Trophoblast cell (in vitro differentiated cells and primary cell): Measurements from ENCODE around the gene CXADR. TPM values are rescaled to one million over a fixed set of nuclear protein-coding genes. Genes with fewer than 3 reads are reported as not detected.
A peak's percentile ranks its signal among the peaks of the same experiment; 100 is the strongest.

ENCODE experiments used
- DNase-seq, 2 donors: peaks; one replicate each; pipeline ENCODE4 v3.0.0-alpha.2; 2016
- H2AFZ ChIP-seq: 2 replicates; pipeline ENCODE4 v1.6.1; 2013; ENCODE audit warnings: low read length, moderate library complexity, mild to moderate bottlenecking; ENCODE audit not compliant: insufficient read depth, poor library complexity
- H2AK5ac ChIP-seq: 2 replicates; pipeline ENCODE4 v1.6.1; 2013; ENCODE audit warnings: mild to moderate bottlenecking, low read length
- H2BK120ac ChIP-seq: 2 replicates; pipeline ENCODE4 v1.6.1; 2013; ENCODE audit warnings: low read length, mild to moderate bottlenecking, moderate library complexity; ENCODE audit not compliant: insufficient read depth, poor library complexity
- H2BK12ac ChIP-seq: 2 replicates; pipeline ENCODE4 v1.6.1; 2013; ENCODE audit warnings: mild to moderate bottlenecking, low read length, moderate library complexity
- H2BK5ac ChIP-seq: 2 replicates; pipeline ENCODE4 v1.6.1; 2013; ENCODE audit warnings: low read length, low read depth, moderate library complexity, mild to moderate bottlenecking; ENCODE audit not compliant: poor library complexity
- H3K14ac ChIP-seq: 2 replicates; pipeline ENCODE4 v1.6.1; 2013; ENCODE audit warnings: mild to moderate bottlenecking, low read length
- H3K18ac ChIP-seq: 2 replicates; pipeline ENCODE4 v1.6.1; 2013; ENCODE audit warnings: mild to moderate bottlenecking, low read length
- H3K23ac ChIP-seq: 2 replicates; pipeline ENCODE4 v1.6.1; 2013; ENCODE audit warnings: low read length
- H3K27ac ChIP-seq: 2 replicates; pipeline ENCODE4 v1.5.1; 2013; ENCODE audit warnings: low read depth, mild to moderate bottlenecking, inconsistent platforms, low read length, moderate library complexity
- H3K27me3 ChIP-seq: 2 replicates; pipeline ENCODE4 v1.6.1; 2013; ENCODE audit warnings: inconsistent platforms, mild to moderate bottlenecking, low read length, moderate library complexity; ENCODE audit not compliant: insufficient read depth
- H3K36me3 ChIP-seq, 2 experiments: 1 replicate in 1 of 2; 2 replicates in 1 of 2; pipeline ENCODE4 v1.6.1; 2013; ENCODE audit warnings: low read length in 2 of 2, mild to moderate bottlenecking in 2 of 2, moderate library complexity in 1 of 2; ENCODE audit not compliant: insufficient read depth in 2 of 2, control insufficient read depth in 1 of 2
- H3K4ac ChIP-seq: 2 replicates; pipeline ENCODE4 v1.6.1; 2013; ENCODE audit warnings: low read depth, mild to moderate bottlenecking, low read length, moderate library complexity
- H3K4me1 ChIP-seq, 2 experiments: 1 replicate in 1 of 2; 2 replicates in 1 of 2; pipeline ENCODE4 v1.6.1; 2013; ENCODE audit warnings: low read length in 2 of 2, mild to moderate bottlenecking in 2 of 2, moderate library complexity in 1 of 2; ENCODE audit not compliant: insufficient read depth in 2 of 2, control insufficient read depth in 1 of 2
- H3K4me2 ChIP-seq: 2 replicates; pipeline ENCODE4 v1.6.1; 2013; ENCODE audit warnings: inconsistent platforms, mild to moderate bottlenecking, low read length, moderate library complexity
- H3K4me3 ChIP-seq: 2 replicates; pipeline ENCODE4 v1.5.1; 2013; ENCODE audit warnings: mild to moderate bottlenecking, low read depth, low read length, inconsistent platforms
- H3K79me1 ChIP-seq: one replicate; pipeline ENCODE4 v1.6.1; 2013; ENCODE audit warnings: low read length
- H3K79me2 ChIP-seq: 2 replicates; pipeline ENCODE4 v1.6.1; 2013; ENCODE audit warnings: low read length, mild to moderate bottlenecking; ENCODE audit not compliant: control insufficient read depth, insufficient read depth, poor library complexity
- H3K9ac ChIP-seq: 2 replicates; pipeline ENCODE4 v1.6.1; 2013; ENCODE audit warnings: mild to moderate bottlenecking, low read length
- H3K9me3 ChIP-seq: 2 replicates; pipeline ENCODE4 v1.6.1; 2013; ENCODE audit warnings: low read depth, mild to moderate bottlenecking, control low read depth, inconsistent platforms, low read length; ENCODE audit not compliant: insufficient read depth
- H4K12ac ChIP-seq: 2 replicates; pipeline ENCODE4 v1.6.1; 2013; ENCODE audit warnings: low read depth, mild to moderate bottlenecking, low read length, moderate library complexity
- H4K8ac ChIP-seq: 2 replicates; pipeline ENCODE4 v1.6.1; 2013; ENCODE audit warnings: low read depth, mild to moderate bottlenecking, low read length, moderate library complexity
- H4K91ac ChIP-seq: one replicate; pipeline ENCODE4 v1.6.1; 2013; ENCODE audit warnings: low read depth, mild to moderate bottlenecking, low read length, moderate library complexity
- WGBS: extraction: QIAGEN DNeasy Blood & Tissue Kit; methylation state at CpG from one replicate; pipeline ENCODE4 v1.1.7; 2013; ENCODE audit warnings: missing lambda C conversion rate; ENCODE audit not compliant: insufficient read length, insufficient coverage; ENCODE audit errors: extremely low coverage; 5-methylcytosine and 5-hydroxymethylcytosine counted together
- polyA plus RNA-seq: library from polyadenylated mRNA; stranded (reverse); fragments of 200-250 nt; gene quantifications from 2 replicates; pipeline ENCODE4 v1.2.3, GENCODE V29; 2013

CXADR gene
- polyA plus RNA-seq: 30.9 and 31.6 TPM in 2 replicates

GRCh38 chr21:17512253-17513213 lies at the start of gene CXADR:
Gene CXADR (plus strand): TSS chr21:17513043. CDS start chr21:17513130, 87 bp downstream.
- Histone ChIP-seq H3K36me3 (no peaks in the 10 kb centered on the region), H3K4me3 (peak within 1 kb of the TSS; percentile 97), H4K12ac (peak within 1 kb of the TSS; percentile 93), H2AFZ (peak within 1 kb of the TSS; percentile 98), H3K14ac (peak within 1 kb of the TSS; percentile 89), H3K4me2 (peak within 1 kb of the TSS; percentile 84), H2BK12ac (peak within 1 kb of the TSS; percentile 92), H3K4me1 (peaks cover 0 to 5% of the 10 kb centered on the region in 2 experiments), H3K9ac (peak within 1 kb of the TSS; percentile 67), H2BK5ac (peak within 1 kb of the TSS; percentile 91), H3K27me3 (no peaks in the 10 kb centered on the region), H3K79me2 (peaks cover 11% of the 10 kb centered on the region), H3K79me1 (peaks cover 9% of the 10 kb centered on the region), H3K18ac (peak within 1 kb of the TSS; percentile 99), H2AK5ac (no peak within 1 kb of the TSS), H3K27ac (peak within 1 kb of the TSS; percentile 88), H4K8ac (peak within 1 kb of the TSS; percentile 92), H3K4ac (peak within 1 kb of the TSS; percentile 96), H3K9me3 (no peaks in the 10 kb centered on the region), H3K23ac (no peak within 1 kb of the TSS), H4K91ac (peak within 1 kb of the TSS; percentile 85), H2BK120ac (peak within 1 kb of the TSS; percentile 92)
- peak; percentile 13 to 39 for DNase-seq
- no CpG with 5 or more reads among the region's 83 CpGs for WGBS

- Histone ChIP-seq H3K27ac (no peak overlapping the region), H3K79me2 (no peaks in the 10 kb centered on the region), H3K23ac (no peak overlapping the region), H3K14ac (no peak overlapping the region), H2BK120ac (no peak overlapping the region), H3K9me3 (no peaks in the 10 kb centered on the region), H2AFZ (peak overlapping the region; percentile 63), H3K4ac (no peak overlapping the region), H2AK5ac (no peak overlapping the region), H2BK5ac (no peak overlapping the region), H3K79me1 (no peaks in the 10 kb centered on the region), H3K4me2 (no peak overlapping the region), H3K27me3 (no peaks in the 10 kb centered on the region), H4K91ac (no peak overlapping the region), H3K4me3 (no peak overlapping the region), H4K8ac (peak overlapping the region; percentile 35), H3K4me1 (peaks cover 0 to 2% of the 10 kb centered on the region in 2 experiments), H2BK12ac (no peak overlapping the region), H4K12ac (no peak overlapping the region), H3K36me3 (no peaks in the 10 kb centered on the region), H3K18ac (no peak overlapping the region), H3K9ac (no peak overlapping the region)
- DNase-seq: peak in 1 of 2 donors; percentile 10
- WGBS: no CpG with 5 or more reads among the region's 1 CpG
These were observed 46.7 kb upstream of the CXADR start for GRCh38 chr21:17466166-17466565.

GRCh38 chr21:17467392-17467791 lies 45.5 kb upstream of the CXADR start:
- H4K91ac ChIP-seq: no peak overlapping the region
- H3K23ac ChIP-seq: no peak overlapping the region
- H3K18ac ChIP-seq: no peak overlapping the region
- H4K8ac ChIP-seq: no peak overlapping the region
- DNase-seq: no peak
- no peak overlapping the region for H3K4me3 ChIP-seq
- H2BK12ac ChIP-seq: no peak overlapping the region
- no peak overlapping the region for H3K9ac ChIP-seq
- no peaks in the 10 kb centered on the region for H3K27me3 ChIP-seq
- H3K4ac ChIP-seq: no peak overlapping the region
- H2BK120ac ChIP-seq: no peak overlapping the region
- H3K79me2 ChIP-seq: no peaks in the 10 kb centered on the region
- H3K79me1 ChIP-seq: no peaks in the 10 kb centered on the region
- peaks cover 0 to 2% of the 10 kb centered on the region in 2 experiments for H3K4me1 ChIP-seq
- H3K27ac ChIP-seq: no peak overlapping the region
- no peak overlapping the region for H2AK5ac ChIP-seq
- H3K4me2 ChIP-seq: no peak overlapping the region
- H2BK5ac ChIP-seq: no peak overlapping the region
- WGBS: no CpG with 5 or more reads among the region's 4 CpGs
- H3K14ac ChIP-seq: no peak overlapping the region
- H2AFZ ChIP-seq: no peak overlapping the region
- H3K9me3 ChIP-seq: no peaks in the 10 kb centered on the region
- no peaks in the 10 kb centered on the region for H3K36me3 ChIP-seq
- H4K12ac ChIP-seq: no peak overlapping the region

GRCh38 chr21:17467829-17468228 lies 45.0 kb upstream of the CXADR start:
- H3K4me1 ChIP-seq: peaks cover 0 to 2% of the 10 kb centered on the region in 2 experiments
- no peaks in the 10 kb centered on the region for H3K36me3 ChIP-seq
- peak overlapping the region; percentile 27 for H3K4me2 ChIP-seq
- no peak overlapping the region for H3K4me3 ChIP-seq
- H3K9ac ChIP-seq: no peak overlapping the region
- DNase-seq: no peak
- H3K23ac ChIP-seq: no peak overlapping the region
- H2AFZ ChIP-seq: no peak overlapping the region
- no peak overlapping the region for H2BK120ac ChIP-seq
- H3K27ac ChIP-seq: no peak overlapping the region
- no peaks in the 10 kb centered on the region for H3K9me3 ChIP-seq
- H4K12ac ChIP-seq: no peak overlapping the region
- H3K14ac ChIP-seq: no peak overlapping the region
- no peak overlapping the region for H2AK5ac ChIP-seq
- no CpG with 5 or more reads among the region's 3 CpGs for WGBS
- H4K8ac ChIP-seq: no peak overlapping the region
- no peak overlapping the region for H3K18ac ChIP-seq
- no peaks in the 10 kb centered on the region for H3K79me1 ChIP-seq
- no peak overlapping the region for H2BK5ac ChIP-seq
- no peak overlapping the region for H4K91ac ChIP-seq
- no peak overlapping the region for H2BK12ac ChIP-seq
- no peaks in the 10 kb centered on the region for H3K79me2 ChIP-seq
- H3K4ac ChIP-seq: no peak overlapping the region
- no peaks in the 10 kb centered on the region for H3K27me3 ChIP-seq
